ENCODE results near the gene NOTUM.

GRCh38 chr17:81952792-81953228 lies 8.2 kb downstream of the NOTUM start:
- no peak for TF ChIP-seq CTCF (conservative IDR thresholded peaks at IDR 0.05; ENCODE audit: low read length)
- TF ChIP-seq EZH2phosphoT487 (IDR thresholded peaks at IDR 0.05; ENCODE audit: borderline replicate concordance) = no peak
